Activated CD4-positive, alpha-beta T cell treated with anti-CD3 and anti-CD28 coated beads, Interleukin-2, amount 50 U/mL, for 24 hours (primary cell): ENCODE results near the gene ZCRB1.

Experiments
- DNase-seq, 2 donors: peaks; one replicate each; pipeline ENCODE4 v3.0.0-alpha.2; 2020; ENCODE audit warnings: low read depth in 1 of 2, low spot score in 1 of 2

Gene ZCRB1

DNA sequence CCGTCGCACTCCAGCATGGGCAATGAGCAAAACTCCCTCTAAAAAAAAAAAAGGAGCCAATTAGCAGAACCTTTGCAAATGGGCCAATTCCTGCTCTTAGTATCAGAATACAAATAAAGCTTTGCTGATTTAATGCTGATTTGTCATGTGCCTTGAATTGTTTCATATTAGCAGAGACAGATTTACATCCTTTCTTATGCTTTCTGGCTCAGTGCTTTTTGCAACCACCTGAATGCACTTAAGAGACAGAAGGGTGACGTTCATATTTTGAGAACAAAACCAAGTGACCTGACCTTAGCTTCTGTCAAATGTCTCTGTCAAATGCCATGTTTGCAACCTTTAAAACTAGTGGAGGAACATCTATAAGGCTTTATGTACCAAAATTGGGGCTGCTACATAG, 44.0 kb downstream of the ZCRB1 start:
- no peak for DNase-seq

- no peak for DNase-seq
Observed at GRCh38 chr12:42281278-42281677, 44.6 kb downstream of the ZCRB1 start.

- DNase-seq: no peak
Observed at GRCh38 chr12:42278128-42278510, 47.8 kb downstream of the ZCRB1 start.

DNA sequence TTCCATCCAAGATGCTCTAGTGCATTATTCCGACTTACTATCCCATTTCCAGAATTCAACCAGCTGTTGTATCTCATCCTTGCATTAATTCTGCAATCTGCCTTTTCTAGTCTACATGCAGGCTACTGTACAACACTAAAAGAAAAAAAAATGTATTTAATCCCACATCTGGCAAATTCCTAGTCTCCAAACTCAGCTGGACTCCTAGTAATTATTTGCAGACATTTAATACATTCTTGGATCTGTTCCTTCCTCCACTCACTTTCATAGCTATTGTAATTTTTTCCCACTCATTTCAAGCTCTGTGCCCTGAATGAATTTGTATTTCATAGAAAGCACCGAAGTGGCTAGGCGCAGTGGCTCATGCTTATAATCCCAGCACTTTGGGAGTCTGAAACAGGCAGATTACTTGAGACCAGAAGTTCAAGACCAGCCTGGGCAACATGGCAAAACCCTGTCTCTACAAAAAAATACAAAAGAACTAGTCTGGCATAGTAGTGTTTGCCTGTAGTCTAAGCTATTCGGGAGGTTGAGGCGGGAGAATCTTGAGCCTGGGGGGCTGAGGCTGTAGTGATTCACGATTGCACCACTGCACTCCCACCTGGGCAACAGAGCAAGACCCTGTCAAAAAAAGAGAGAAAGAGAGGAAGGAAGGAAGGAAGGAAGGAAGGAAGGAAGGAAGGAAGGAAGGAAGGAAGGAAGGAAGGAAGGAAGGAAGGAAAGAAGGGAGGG, 48.3 kb downstream of the ZCRB1 start:
- no peak for DNase-seq

- no peak for DNase-seq
Observed at GRCh38 chr12:42275499-42275898, 50.4 kb downstream of the ZCRB1 start.

GRCh38 chr12:42273706-42274105, 52.2 kb downstream of the ZCRB1 start:
- no peak for DNase-seq

GRCh38 chr12:42270596-42270995, 55.3 kb downstream of the ZCRB1 start:
- no peak for DNase-seq

- DNase-seq: no peak
Observed at GRCh38 chr12:42267413-42268190, 58.3 kb downstream of the ZCRB1 start.

GRCh38 chr12:42266579-42267230, 59.2 kb downstream of the ZCRB1 start:
- no peak for DNase-seq

GRCh38 chr12:42262271-42262670, 63.6 kb downstream of the ZCRB1 start:
- no peak for DNase-seq
